Osteoblast (primary cell): ENCODE measurements around the gene ZFYVE27. TPM values are rescaled to one million over a fixed set of nuclear protein-coding genes. Genes with fewer than 3 reads are reported as not detected.

Experiments
- DNase-seq: peaks from one replicate; pipeline ENCODE4 v3.0.0; 2011; ENCODE audit warnings: low spot score, mixed read lengths; ENCODE audit not compliant: insufficient read length; ENCODE audit errors: missing footprints
- H2AFZ ChIP-seq: 2 replicates; pipeline ENCODE4 v1.6.0; 2011; ENCODE audit warnings: mild to moderate bottlenecking, low read length
- H3K27ac ChIP-seq: 2 replicates; pipeline ENCODE4 v1.5.1; 2011; ENCODE audit warnings: mild to moderate bottlenecking, low read depth, low read length, moderate library complexity
- H3K27me3 ChIP-seq: 2 replicates; pipeline ENCODE4 v1.6.0; 2012; ENCODE audit warnings: mild to moderate bottlenecking, control low read depth, inconsistent platforms, low read length, moderate library complexity; ENCODE audit not compliant: insufficient read depth
- H3K36me3 ChIP-seq: 2 replicates; pipeline ENCODE4 v1.5.1; 2011; ENCODE audit warnings: mild to moderate bottlenecking, low read length, control low read depth, moderate library complexity; ENCODE audit not compliant: insufficient read depth
- H3K4me1 ChIP-seq: 2 replicates; pipeline ENCODE4 v1.5.1; 2011; ENCODE audit warnings: mild to moderate bottlenecking, low read length, control low read depth, moderate library complexity; ENCODE audit not compliant: insufficient read depth
- H3K4me2 ChIP-seq: 2 replicates; pipeline ENCODE4 v1.6.0; 2011; ENCODE audit warnings: mild to moderate bottlenecking, low read length; ENCODE audit not compliant: insufficient read depth
- H3K4me3 ChIP-seq: fragments of 200-600 bp; sonication (generic); 3 replicates; pipeline ENCODE4 v1.5.1; 2012; ENCODE audit warnings: mild to moderate bottlenecking, low read length, inconsistent platforms; ENCODE audit not compliant: insufficient read depth
- H3K79me2 ChIP-seq: 2 replicates; pipeline ENCODE4 v1.6.0; 2012; ENCODE audit warnings: mild to moderate bottlenecking, low read length, control low read depth, inconsistent platforms; ENCODE audit not compliant: insufficient read depth
- H3K9me3 ChIP-seq: 2 replicates; pipeline ENCODE4 v1.5.1; 2011; ENCODE audit warnings: low read depth, low read length, control low read depth
- H4K20me1 ChIP-seq: 2 replicates; pipeline ENCODE4 v1.6.0; 2012; ENCODE audit warnings: mild to moderate bottlenecking, low read length, control low read depth; ENCODE audit not compliant: insufficient read depth
- CTCF ChIP-seq: IDR thresholded peaks from 2 replicates; pipeline ENCODE4 v1.5.1; 2011; ENCODE audit warnings: mild to moderate bottlenecking, low read depth, low read length, moderate library complexity; ENCODE audit errors: extremely low read depth
- total RNA-seq: library from RNA; depleted of rRNA; stranded (reverse); fragments of >200 nt; gene quantifications from 2 replicates; pipeline ENCODE4 v1.2.3, GENCODE V29; 2012

The ZFYVE27 gene
- total RNA-seq, 1 donor = 19.9 TPM

GRCh38 chr10:97764519-97764931 lies 27.6 kb downstream of the ZFYVE27 start:
- peaks cover 17% of the 10 kb centered on the region for H4K20me1 ChIP-seq
- H3K79me2 ChIP-seq = no peaks in the 10 kb centered on the region
- H3K27ac ChIP-seq = no peak overlapping the region
- H3K27me3 ChIP-seq = peaks cover 5% of the 10 kb centered on the region
- no peaks in the 10 kb centered on the region for H3K9me3 ChIP-seq
- no peaks in the 10 kb centered on the region for H3K4me1 ChIP-seq
- no peak overlapping the region for H2AFZ ChIP-seq
- TF ChIP-seq CTCF = no peak
- H3K36me3 ChIP-seq = peaks cover 17% of the 10 kb centered on the region
- no peak overlapping the region for H3K4me3 ChIP-seq
- H3K4me2 ChIP-seq = no peak overlapping the region
- peak; percentile 71 for DNase-seq

GRCh38 chr10:97765201-97765600 lies 28.3 kb downstream of the ZFYVE27 start:
- Histone ChIP-seq H3K79me2 (no peaks in the 10 kb centered on the region), H4K20me1 (peaks cover 11% of the 10 kb centered on the region), H3K4me2 (no peak overlapping the region), H3K27me3 (peaks cover 10% of the 10 kb centered on the region), H3K36me3 (peaks cover 10% of the 10 kb centered on the region), H3K27ac (no peak overlapping the region), H3K4me1 (no peaks in the 10 kb centered on the region), H3K4me3 (no peak overlapping the region), H3K9me3 (no peaks in the 10 kb centered on the region), H2AFZ (no peak overlapping the region)
- DNase-seq = peak; percentile 59
- no peak for TF ChIP-seq CTCF

GRCh38 chr10:97766106-97766810 lies 29.3 kb downstream of the ZFYVE27 start:
- Histone ChIP-seq H3K4me2 (no peak overlapping the region), H4K20me1 (peaks cover 9% of the 10 kb centered on the region), H3K36me3 (peaks cover 4% of the 10 kb centered on the region), H3K27me3 (peaks cover 21% of the 10 kb centered on the region), H2AFZ (no peak overlapping the region), H3K4me1 (no peaks in the 10 kb centered on the region), H3K79me2 (no peaks in the 10 kb centered on the region), H3K9me3 (no peaks in the 10 kb centered on the region), H3K27ac (no peak overlapping the region), H3K4me3 (no peak overlapping the region)
- no peak for TF ChIP-seq CTCF
- DNase-seq = peak; percentile 92

GRCh38 chr10:97766996-97767924 lies 30.3 kb downstream of the ZFYVE27 start:
- H4K20me1 ChIP-seq = peaks cover 9% of the 10 kb centered on the region
- peak; percentile 84 for DNase-seq
- H3K27me3 ChIP-seq = peaks cover 25% of the 10 kb centered on the region
- peaks cover under 1% of the 10 kb centered on the region for H3K36me3 ChIP-seq
- no peaks in the 10 kb centered on the region for H3K79me2 ChIP-seq
- H3K4me1 ChIP-seq = no peaks in the 10 kb centered on the region
- TF ChIP-seq CTCF = no peak
- no peak overlapping the region for H3K4me3 ChIP-seq
- no peak overlapping the region for H3K27ac ChIP-seq
- H3K4me2 ChIP-seq = no peak overlapping the region
- H2AFZ ChIP-seq = no peak overlapping the region
- H3K9me3 ChIP-seq = no peaks in the 10 kb centered on the region
